Suprapubic skin (tissue), 4 donors: ENCODE data around the gene CDK13.

Experiments
- EP300 ChIP-seq: sonication (generic); formaldehyde crosslinking; IDR thresholded peaks from one replicate; pipeline ENCODE4 v1.6.1; 2017; ENCODE audit warnings: antibody characterized with exemption
- POLR2A ChIP-seq, 2 donors: fragments of 450-650 bp; IDR thresholded peaks; one replicate each; pipeline ENCODE4 v1.6.1; 2017; ENCODE audit warnings: antibody characterized with exemption in 2 of 2, mild to moderate bottlenecking in 2 of 2, moderate library complexity in 2 of 2
- POLR2AphosphoS5 ChIP-seq, 3 donors: sonication (generic); formaldehyde crosslinking; IDR thresholded peaks; one replicate each; pipeline ENCODE4 v1.6.1; 2017; ENCODE audit warnings: antibody characterized with exemption in 3 of 3
- TF ChIP-seq, protein P1 (sequence below), 2 donors: fragments of 200-600 bp in 1 of 2; fragments of 450-650 bp in 1 of 2; sonication (generic) in 1 of 2; IDR thresholded peaks; one replicate each; pipeline ENCODE4 v1.5.1; 2016 to 2019; ENCODE audit warnings: antibody characterized with exemption in 2 of 2, mild to moderate bottlenecking in 1 of 2, moderate library complexity in 1 of 2

DNA sequence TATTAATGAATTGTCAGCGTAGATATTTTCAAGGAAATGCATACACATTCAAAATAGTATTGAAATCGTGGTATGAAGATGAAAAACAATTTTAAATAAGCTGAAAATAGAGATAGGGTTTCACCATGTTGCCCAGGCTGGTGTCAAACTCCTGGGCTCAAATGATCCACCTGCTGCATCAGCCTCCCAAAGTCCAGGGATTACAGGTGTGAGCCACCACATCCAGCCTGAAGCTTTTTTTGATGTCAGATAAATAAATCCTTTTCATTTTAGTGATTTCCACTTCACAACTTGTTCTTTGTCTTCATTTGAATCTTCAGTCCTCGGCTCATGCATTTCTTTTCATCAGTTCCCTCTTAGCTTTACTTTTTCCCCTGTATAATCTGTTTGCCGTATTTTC lies 4.6 kb downstream of the CDK13 start:
- TF ChIP-seq, protein P1, sequence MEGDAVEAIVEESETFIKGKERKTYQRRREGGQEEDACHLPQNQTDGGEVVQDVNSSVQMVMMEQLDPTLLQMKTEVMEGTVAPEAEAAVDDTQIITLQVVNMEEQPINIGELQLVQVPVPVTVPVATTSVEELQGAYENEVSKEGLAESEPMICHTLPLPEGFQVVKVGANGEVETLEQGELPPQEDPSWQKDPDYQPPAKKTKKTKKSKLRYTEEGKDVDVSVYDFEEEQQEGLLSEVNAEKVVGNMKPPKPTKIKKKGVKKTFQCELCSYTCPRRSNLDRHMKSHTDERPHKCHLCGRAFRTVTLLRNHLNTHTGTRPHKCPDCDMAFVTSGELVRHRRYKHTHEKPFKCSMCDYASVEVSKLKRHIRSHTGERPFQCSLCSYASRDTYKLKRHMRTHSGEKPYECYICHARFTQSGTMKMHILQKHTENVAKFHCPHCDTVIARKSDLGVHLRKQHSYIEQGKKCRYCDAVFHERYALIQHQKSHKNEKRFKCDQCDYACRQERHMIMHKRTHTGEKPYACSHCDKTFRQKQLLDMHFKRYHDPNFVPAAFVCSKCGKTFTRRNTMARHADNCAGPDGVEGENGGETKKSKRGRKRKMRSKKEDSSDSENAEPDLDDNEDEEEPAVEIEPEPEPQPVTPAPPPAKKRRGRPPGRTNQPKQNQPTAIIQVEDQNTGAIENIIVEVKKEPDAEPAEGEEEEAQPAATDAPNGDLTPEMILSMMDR (IDR thresholded peaks at IDR 0.05): no peak
- TF ChIP-seq EP300 (no peak), POLR2AphosphoS5 (IDR thresholded peaks at IDR 0.05) (no peak), POLR2A (IDR thresholded peaks at IDR 0.05) (no peak)
